GM12874 (cell line): Measurements from ENCODE around the gene CREG2.

Experiments used
- TF ChIP-seq, protein P1 (sequence below): IDR thresholded peaks from 2 replicates; pipeline ENCODE4 v1.5.1; 2011; ENCODE audit warnings: low read depth, mild to moderate bottlenecking, control low read depth, low read length, moderate library complexity; ENCODE audit not compliant: insufficient read depth

Gene CREG2

DNA sequence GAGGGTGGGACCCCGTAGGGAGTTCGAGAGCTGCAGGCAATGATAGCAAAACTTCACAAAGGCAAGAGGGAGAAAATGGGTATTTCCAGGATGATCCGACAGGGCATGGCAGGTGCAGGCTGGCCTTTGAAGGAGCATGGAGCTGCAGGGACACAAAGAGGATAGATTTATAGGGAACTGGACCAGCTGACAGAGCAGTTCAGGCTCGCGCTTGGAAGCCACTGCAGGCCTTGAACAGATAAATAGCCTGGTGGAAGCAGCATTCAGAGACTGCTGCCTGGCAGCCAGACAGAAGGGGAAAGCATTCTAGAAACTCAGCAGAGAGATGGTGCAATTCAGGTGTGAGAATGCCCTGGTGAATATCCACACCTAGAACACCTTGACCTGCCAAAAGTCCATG is 29.3 kb upstream of the CREG2 start:
- TF ChIP-seq, protein P1, sequence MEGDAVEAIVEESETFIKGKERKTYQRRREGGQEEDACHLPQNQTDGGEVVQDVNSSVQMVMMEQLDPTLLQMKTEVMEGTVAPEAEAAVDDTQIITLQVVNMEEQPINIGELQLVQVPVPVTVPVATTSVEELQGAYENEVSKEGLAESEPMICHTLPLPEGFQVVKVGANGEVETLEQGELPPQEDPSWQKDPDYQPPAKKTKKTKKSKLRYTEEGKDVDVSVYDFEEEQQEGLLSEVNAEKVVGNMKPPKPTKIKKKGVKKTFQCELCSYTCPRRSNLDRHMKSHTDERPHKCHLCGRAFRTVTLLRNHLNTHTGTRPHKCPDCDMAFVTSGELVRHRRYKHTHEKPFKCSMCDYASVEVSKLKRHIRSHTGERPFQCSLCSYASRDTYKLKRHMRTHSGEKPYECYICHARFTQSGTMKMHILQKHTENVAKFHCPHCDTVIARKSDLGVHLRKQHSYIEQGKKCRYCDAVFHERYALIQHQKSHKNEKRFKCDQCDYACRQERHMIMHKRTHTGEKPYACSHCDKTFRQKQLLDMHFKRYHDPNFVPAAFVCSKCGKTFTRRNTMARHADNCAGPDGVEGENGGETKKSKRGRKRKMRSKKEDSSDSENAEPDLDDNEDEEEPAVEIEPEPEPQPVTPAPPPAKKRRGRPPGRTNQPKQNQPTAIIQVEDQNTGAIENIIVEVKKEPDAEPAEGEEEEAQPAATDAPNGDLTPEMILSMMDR: no peak

DNA sequence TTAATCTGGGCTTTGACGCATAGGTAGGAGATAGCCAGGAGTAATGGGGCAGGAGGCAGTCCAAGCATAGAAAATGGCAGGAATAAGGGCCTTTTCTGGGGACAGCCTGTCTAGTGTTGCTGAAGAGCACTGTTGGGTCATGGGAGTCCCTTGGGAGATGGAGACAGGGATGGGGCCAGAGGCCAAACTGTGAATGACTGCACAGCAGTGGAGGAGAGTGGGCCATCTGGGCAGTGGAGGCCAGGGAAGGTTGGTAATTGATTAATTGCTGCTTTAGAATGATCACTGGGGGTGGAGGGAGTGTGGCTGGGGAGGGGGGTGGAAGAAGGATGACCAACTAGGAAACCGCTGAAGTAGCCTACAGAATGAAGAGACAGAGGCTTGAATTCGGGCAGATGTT is 28.6 kb upstream of the CREG2 start:
- TF ChIP-seq, protein P1: no peak

DNA sequence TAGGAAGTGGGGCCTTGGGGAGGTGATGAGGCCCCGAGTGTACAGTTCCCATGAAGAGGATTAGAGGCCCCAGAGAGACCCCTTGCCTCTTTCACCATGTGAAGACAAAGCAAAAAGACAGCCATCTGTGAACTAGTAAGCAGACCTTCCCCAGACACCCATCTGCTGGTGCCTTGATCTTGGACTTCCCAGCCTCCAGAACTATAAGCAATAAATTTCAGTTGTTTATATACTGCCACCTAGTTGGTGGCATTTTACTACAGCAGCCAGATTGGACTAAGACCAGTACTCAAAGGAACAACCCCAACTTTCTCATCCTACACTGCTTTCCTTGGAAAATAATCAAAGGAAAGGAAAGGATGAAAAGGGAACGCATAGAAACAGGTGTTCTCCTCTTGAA is 27.9 kb upstream of the CREG2 start:
- TF ChIP-seq, protein P1: no peak

DNA sequence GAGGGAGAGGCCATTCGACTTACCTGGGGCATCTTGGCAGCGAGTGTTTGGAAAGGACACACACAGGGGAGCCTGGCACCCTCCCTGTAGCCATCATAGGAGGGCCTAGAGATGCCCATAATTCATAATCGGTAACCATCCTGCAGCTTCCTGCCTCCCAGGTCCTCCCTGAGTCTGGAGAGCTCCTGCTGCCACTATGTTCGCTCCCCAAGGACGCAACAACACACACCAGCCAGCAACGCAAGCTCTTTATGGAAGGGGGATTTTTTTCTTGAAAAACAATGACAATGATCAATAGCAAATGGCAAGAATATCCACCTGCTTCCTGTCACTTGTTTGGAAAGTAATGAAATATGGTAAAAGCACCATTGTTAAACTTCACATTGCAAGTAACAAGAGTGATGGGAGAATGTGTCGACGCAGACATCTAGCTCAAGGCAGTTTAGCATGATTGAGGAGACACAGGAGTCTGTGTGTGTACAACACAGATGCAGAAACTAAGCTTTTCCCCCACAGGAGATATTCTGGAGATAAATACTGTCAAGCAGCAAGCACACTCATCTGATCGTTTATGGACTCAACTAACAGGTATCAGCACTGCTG is 24.9 kb upstream of the CREG2 start:
- TF ChIP-seq, protein P1: no peak

DNA sequence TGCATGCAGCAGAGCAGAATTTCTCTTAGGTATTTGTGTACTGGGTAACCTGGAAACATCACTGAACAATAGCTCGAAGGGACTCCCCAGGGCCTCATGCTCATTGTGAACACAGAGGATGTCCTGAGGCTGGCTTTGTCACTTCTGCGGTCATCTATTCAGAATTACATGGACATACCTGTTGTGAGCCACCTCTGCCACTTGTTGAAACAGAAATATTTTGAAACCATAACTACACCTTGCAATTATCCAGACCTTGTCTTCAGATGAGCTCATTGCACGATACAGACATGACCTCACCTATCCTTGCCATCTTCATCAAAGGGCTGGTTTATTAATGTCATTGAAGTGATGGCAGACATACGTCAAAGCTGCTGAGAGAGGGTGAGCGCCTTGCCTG is 23.4 kb upstream of the CREG2 start:
- TF ChIP-seq, protein P1: no peak

DNA sequence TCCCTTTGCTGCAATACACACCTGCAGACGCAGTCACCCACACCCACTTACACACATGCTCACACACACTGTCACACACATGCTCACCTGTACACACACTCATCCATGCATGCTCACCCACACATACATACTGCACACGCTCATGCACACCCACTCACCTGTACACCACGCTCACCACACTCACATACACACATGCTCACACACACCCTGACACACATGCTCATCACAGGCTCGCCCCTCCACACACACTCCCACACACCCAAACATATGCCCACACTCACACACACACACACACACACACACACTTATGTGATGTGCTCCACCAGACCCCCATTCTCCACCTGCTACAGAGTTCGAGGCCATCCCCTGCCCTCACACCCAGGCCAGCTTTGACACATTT is 22.8 kb upstream of the CREG2 start:
- TF ChIP-seq, protein P1: no peak

DNA sequence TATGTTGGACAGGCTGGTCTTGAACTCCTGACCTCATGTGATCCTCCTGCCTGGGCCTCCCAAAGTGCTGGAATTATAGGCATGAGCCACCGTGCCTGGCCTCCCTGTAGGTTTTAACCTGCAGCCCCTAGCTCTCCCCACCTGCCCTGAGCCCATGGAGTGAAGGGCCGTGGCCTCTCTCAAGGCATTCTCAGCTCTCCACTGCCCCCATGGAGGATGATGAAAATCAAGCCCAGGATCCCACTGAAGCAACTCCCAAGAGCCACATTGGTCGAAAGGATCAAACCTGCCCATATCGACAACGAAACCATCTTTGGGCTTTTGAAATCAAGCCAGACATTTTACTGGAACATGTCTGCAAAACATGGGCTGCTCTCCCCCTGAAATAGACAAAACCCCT is 22.4 kb upstream of the CREG2 start:
- TF ChIP-seq, protein P1: no peak
